ENCODE measurements around the gene ENDOD1.

Gene ENDOD1

GRCh38 chr11:95143106-95143681, 53.5 kb downstream of the ENDOD1 start:
- Histone ChIP-seq H3K4me3 (ENCODE audit: severe bottlenecking) (no peak overlapping the region), H3K9me3 (ENCODE audit: severe bottlenecking) (no peaks in the 10 kb centered on the region), H3K4me1 (ENCODE audit: insufficient read depth, poor library complexity, severe bottlenecking) (peaks cover 14% of the 10 kb centered on the region), H3K27me3 (ENCODE audit: insufficient read depth, poor library complexity, severe bottlenecking) (no peaks in the 10 kb centered on the region), H3K36me3 (ENCODE audit: low read depth) (no peaks in the 10 kb centered on the region), H3K27ac (ENCODE audit: poor library complexity, severe bottlenecking) (no peak overlapping the region)
- TF ChIP-seq CTCF (IDR thresholded peaks at IDR 0.05; ENCODE audit: poor library complexity, severe bottlenecking): no peak
- no peak for DNase-seq (ENCODE audit: low spot score)
- ATAC-seq (ENCODE audit: low read depth): no peak

- no peak for TF ChIP-seq CTCF (IDR thresholded peaks at IDR 0.05; ENCODE audit: poor library complexity, severe bottlenecking)
- DNase-seq (ENCODE audit: low spot score) (no peak), ATAC-seq (ENCODE audit: low read depth) (no peak)
- no peak overlapping the region for H3K4me3 ChIP-seq (ENCODE audit: severe bottlenecking)
- peaks cover 21% of the 10 kb centered on the region for H3K4me1 ChIP-seq (ENCODE audit: insufficient read depth, poor library complexity, severe bottlenecking)
- no peaks in the 10 kb centered on the region for H3K9me3 ChIP-seq (ENCODE audit: severe bottlenecking)
- no peak overlapping the region for H3K27ac ChIP-seq (ENCODE audit: poor library complexity, severe bottlenecking)
- H3K27me3 ChIP-seq (ENCODE audit: insufficient read depth, poor library complexity, severe bottlenecking): no peaks in the 10 kb centered on the region
- no peaks in the 10 kb centered on the region for H3K36me3 ChIP-seq (ENCODE audit: low read depth)
These were observed 54.9 kb downstream of the ENDOD1 start for GRCh38 chr11:95144313-95145235.

- TF ChIP-seq CTCF (IDR thresholded peaks at IDR 0.05; ENCODE audit: poor library complexity, severe bottlenecking): no peak
- H3K9me3 ChIP-seq (ENCODE audit: severe bottlenecking): no peaks in the 10 kb centered on the region
- no peaks in the 10 kb centered on the region for H3K27me3 ChIP-seq (ENCODE audit: insufficient read depth, poor library complexity, severe bottlenecking)
- no peak overlapping the region for H3K27ac ChIP-seq (ENCODE audit: poor library complexity, severe bottlenecking)
- no peaks in the 10 kb centered on the region for H3K36me3 ChIP-seq (ENCODE audit: low read depth)
- no peak for ATAC-seq (ENCODE audit: low read depth)
- H3K4me3 ChIP-seq (ENCODE audit: severe bottlenecking): no peak overlapping the region
- peaks cover 27% of the 10 kb centered on the region for H3K4me1 ChIP-seq (ENCODE audit: insufficient read depth, poor library complexity, severe bottlenecking)
- DNase-seq (ENCODE audit: low spot score): no peak
These were observed 55.9 kb downstream of the ENDOD1 start for GRCh38 chr11:95145430-95146060.

- Histone ChIP-seq H3K4me3 (ENCODE audit: severe bottlenecking) (no peak overlapping the region), H3K27ac (ENCODE audit: poor library complexity, severe bottlenecking) (peak overlapping the region; percentile 84), H3K27me3 (ENCODE audit: insufficient read depth, poor library complexity, severe bottlenecking) (no peaks in the 10 kb centered on the region), H3K9me3 (ENCODE audit: severe bottlenecking) (no peaks in the 10 kb centered on the region), H3K36me3 (ENCODE audit: low read depth) (no peaks in the 10 kb centered on the region), H3K4me1 (ENCODE audit: insufficient read depth, poor library complexity, severe bottlenecking) (peaks cover 27% of the 10 kb centered on the region)
- peak; percentile 72 for ATAC-seq (ENCODE audit: low read depth)
- TF ChIP-seq CTCF (IDR thresholded peaks at IDR 0.05; ENCODE audit: poor library complexity, severe bottlenecking): no peak
- DNase-seq (ENCODE audit: low spot score): no peak
These were observed 57.8 kb downstream of the ENDOD1 start for GRCh38 chr11:95147364-95147905.
